HepG2 (cell line): Measurements from ENCODE around the gene TDG. TPM values are rescaled to one million over a fixed set of nuclear protein-coding genes. Genes with fewer than 3 reads are reported as not detected.

Experiments
- BCL6 ChIP-seq: IDR thresholded peaks from 2 replicates; pipeline ENCODE4 v1.6.1; 2016; ENCODE audit warnings: missing genetic modification reagents, missing compliant biosample characterization
- GABPB1 ChIP-seq: IDR thresholded peaks from 2 replicates; pipeline ENCODE4 v1.6.1; 2016; ENCODE audit warnings: mild to moderate bottlenecking, missing genetic modification reagents, moderate library complexity, missing compliant biosample characterization
- GZF1 ChIP-seq: sonication (generic); formaldehyde crosslinking; IDR thresholded peaks from 2 replicates; pipeline ENCODE4 v1.5.1; 2020; ENCODE audit warnings: mild to moderate bottlenecking, missing genetic modification reagents
- MAX ChIP-seq: IDR thresholded peaks from 2 replicates; pipeline ENCODE4 v1.6.1; 2012; ENCODE audit warnings: inconsistent platforms
- RFX5 ChIP-seq: IDR thresholded peaks from 2 replicates; pipeline ENCODE4 v1.6.1; 2011; ENCODE audit warnings: low read depth, low read length, improper control_type of control experiment
- RNF219 ChIP-seq: sonication (generic); formaldehyde crosslinking; IDR thresholded peaks from 2 replicates; pipeline ENCODE4 v1.5.0; 2020; ENCODE audit warnings: mild to moderate bottlenecking, missing genetic modification reagents
- SMAD9 ChIP-seq: sonication (generic); formaldehyde crosslinking; IDR thresholded peaks from 2 replicates; pipeline ENCODE4 v1.5.1; 2020; ENCODE audit warnings: mild to moderate bottlenecking, missing genetic modification reagents
- TCF7 ChIP-seq: sonication (generic); IDR thresholded peaks from 2 replicates; pipeline ENCODE4 v1.6.1; 2016; ENCODE audit warnings: antibody characterized with exemption, low read depth
- ZBTB3 ChIP-seq: sonication (generic); formaldehyde crosslinking; IDR thresholded peaks from 2 replicates; pipeline ENCODE4 v1.4.0; 2020; ENCODE audit warnings: low read depth, mild to moderate bottlenecking, moderate library complexity, missing genetic modification reagents, borderline replicate concordance
- ZBTB8A ChIP-seq: sonication (generic); formaldehyde crosslinking; IDR thresholded peaks from 2 replicates; pipeline ENCODE4 v1.4.0; 2020; ENCODE audit warnings: mild to moderate bottlenecking, low read depth, missing genetic modification reagents, borderline replicate concordance
- ZKSCAN8 ChIP-seq: IDR thresholded peaks from 2 replicates; pipeline ENCODE4 v1.6.1; 2016; ENCODE audit warnings: borderline replicate concordance, missing genetic modification reagents, missing compliant biosample characterization
- ZNF251 ChIP-seq: sonication (generic); formaldehyde crosslinking; IDR thresholded peaks from 2 replicates; pipeline ENCODE4 v1.9.0; 2021; ENCODE audit warnings: mild to moderate bottlenecking, missing genetic modification reagents
- ZNF362 ChIP-seq: sonication (generic); formaldehyde crosslinking; IDR thresholded peaks from 2 replicates; pipeline ENCODE4 v1.4.0; 2020; ENCODE audit warnings: missing genetic modification reagents, mild to moderate bottlenecking, borderline replicate concordance
- ZNF512 ChIP-seq: sonication (generic); formaldehyde crosslinking; IDR thresholded peaks from 2 replicates; pipeline ENCODE4 v1.4.0; 2020; ENCODE audit warnings: mild to moderate bottlenecking, missing genetic modification reagents
- ZNF652 ChIP-seq: IDR thresholded peaks from 2 replicates; pipeline ENCODE4 v1.6.1; 2016; ENCODE audit warnings: low read depth, borderline replicate concordance
- ZNF891 ChIP-seq: sonication (generic); formaldehyde crosslinking; IDR thresholded peaks from 2 replicates; pipeline ENCODE4 v1.5.0; 2020; ENCODE audit warnings: mild to moderate bottlenecking, missing genetic modification reagents
- polyA plus RNA-seq, 8 experiments: library from polyadenylated mRNA; depleted of rRNA in 3 of 8; stranded (reverse) in 7 of 8; unstranded in 1 of 8; fragments of >200 nt; fragmentation: Illumina TruSeq in 4 of 8; extraction: Trizol in 4 of 8; gene quantifications; 2 replicates each; pipeline versions ENCODE4 v1.2.1 to v1.2.3, GENCODE V29; 2011 to 2016; ENCODE audit warnings: low read depth in 4 of 8, missing spikeins in 1 of 8, mixed read lengths in 1 of 8; ENCODE audit not compliant: insufficient read depth in 1 of 8
- total RNA-seq, 5 experiments: library from RNA; depleted of rRNA; stranded (reverse); fragments of >200 nt; fragmentation: Illumina TruSeq; extraction: Trizol; gene quantifications; 2 replicates each; pipeline ENCODE4 v1.2.3, GENCODE V29; 2016; ENCODE audit warnings: low read depth in 1 of 5
- TF ChIP-seq, protein P1 (sequence below): sonication (generic); formaldehyde crosslinking; IDR thresholded peaks from 2 replicates; pipeline ENCODE4 v1.4.0; 2020; ENCODE audit warnings: mild to moderate bottlenecking, missing genetic modification reagents, borderline replicate concordance
- TF ChIP-seq, protein P2 (sequence below): sonication (generic); IDR thresholded peaks from 2 replicates; pipeline ENCODE4 v1.6.1; 2016; ENCODE audit warnings: low read depth, borderline replicate concordance
- TF ChIP-seq, protein P3 (sequence below): sonication (generic); formaldehyde crosslinking; IDR thresholded peaks from 2 replicates; pipeline ENCODE4 v1.4.0; 2020; ENCODE audit warnings: missing genetic modification reagents

The TDG gene
- total and polyA plus RNA-seq, 2 of the 13 experiments (the other 11 are each of a cell fraction or from before 2014, with no cell fraction given) = 14.2 to 19.5 TPM

GRCh38 chr12:103929046-103929783, 36.5 kb upstream of the TDG start (continued):
- TF ChIP-seq ZBTB8A (CRISPR knock-in tag) = 0 out of 2 replicates have a peak, but pooled peaks have one; percentile 42
- no peak for TF ChIP-seq RNF219 (CRISPR knock-in tag)
- TF ChIP-seq, protein P1, sequence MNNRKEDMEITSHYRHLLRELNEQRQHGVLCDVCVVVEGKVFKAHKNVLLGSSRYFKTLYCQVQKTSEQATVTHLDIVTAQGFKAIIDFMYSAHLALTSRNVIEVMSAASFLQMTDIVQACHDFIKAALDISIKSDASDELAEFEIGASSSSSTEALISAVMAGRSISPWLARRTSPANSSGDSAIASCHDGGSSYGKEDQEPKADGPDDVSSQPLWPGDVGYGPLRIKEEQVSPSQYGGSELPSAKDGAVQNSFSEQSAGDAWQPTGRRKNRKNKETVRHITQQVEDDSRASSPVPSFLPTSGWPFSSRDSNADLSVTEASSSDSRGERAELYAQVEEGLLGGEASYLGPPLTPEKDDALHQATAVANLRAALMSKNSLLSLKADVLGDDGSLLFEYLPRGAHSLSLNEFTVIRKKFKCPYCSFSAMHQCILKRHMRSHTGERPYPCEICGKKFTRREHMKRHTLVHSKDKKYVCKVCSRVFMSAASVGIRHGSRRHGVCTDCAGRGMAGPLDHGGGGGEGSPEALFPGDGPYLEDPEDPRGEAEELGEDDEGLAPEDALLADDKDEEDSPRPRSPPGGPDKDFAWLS = no peak
- no peak for TF ChIP-seq ZNF512
- no peak for TF ChIP-seq ZNF362 (CRISPR knock-in tag)
- 0 out of 2 replicates have a peak, but pooled peaks have one; percentile 69 for TF ChIP-seq ZBTB3 (CRISPR knock-in tag)
- TF ChIP-seq SMAD9 (CRISPR knock-in tag) = 0 out of 2 replicates have a peak, but pooled peaks have one; percentile 14
- no peak for TF ChIP-seq TCF7
- TF ChIP-seq ZNF891 = no peak
- peak; percentile 68; the same call in 1 of the 2 replicates for TF ChIP-seq ZKSCAN8 (CRISPR knock-in tag)
- TF ChIP-seq MAX = peak; percentile 61
- no peak; the same call in 1 of the 2 replicates for TF ChIP-seq GABPB1 (CRISPR knock-in tag)
- no peak for TF ChIP-seq ZNF251 (CRISPR knock-in tag)
- TF ChIP-seq BCL6 (CRISPR knock-in tag) = no peak
- TF ChIP-seq, protein P2, sequence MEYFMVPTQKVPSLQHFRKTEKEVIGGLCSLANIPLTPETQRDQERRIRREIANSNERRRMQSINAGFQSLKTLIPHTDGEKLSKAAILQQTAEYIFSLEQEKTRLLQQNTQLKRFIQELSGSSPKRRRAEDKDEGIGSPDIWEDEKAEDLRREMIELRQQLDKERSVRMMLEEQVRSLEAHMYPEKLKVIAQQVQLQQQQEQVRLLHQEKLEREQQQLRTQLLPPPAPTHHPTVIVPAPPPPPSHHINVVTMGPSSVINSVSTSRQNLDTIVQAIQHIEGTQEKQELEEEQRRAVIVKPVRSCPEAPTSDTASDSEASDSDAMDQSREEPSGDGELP = peak; percentile 69; the same call in 1 of the 2 replicates
- TF ChIP-seq, protein P3, sequence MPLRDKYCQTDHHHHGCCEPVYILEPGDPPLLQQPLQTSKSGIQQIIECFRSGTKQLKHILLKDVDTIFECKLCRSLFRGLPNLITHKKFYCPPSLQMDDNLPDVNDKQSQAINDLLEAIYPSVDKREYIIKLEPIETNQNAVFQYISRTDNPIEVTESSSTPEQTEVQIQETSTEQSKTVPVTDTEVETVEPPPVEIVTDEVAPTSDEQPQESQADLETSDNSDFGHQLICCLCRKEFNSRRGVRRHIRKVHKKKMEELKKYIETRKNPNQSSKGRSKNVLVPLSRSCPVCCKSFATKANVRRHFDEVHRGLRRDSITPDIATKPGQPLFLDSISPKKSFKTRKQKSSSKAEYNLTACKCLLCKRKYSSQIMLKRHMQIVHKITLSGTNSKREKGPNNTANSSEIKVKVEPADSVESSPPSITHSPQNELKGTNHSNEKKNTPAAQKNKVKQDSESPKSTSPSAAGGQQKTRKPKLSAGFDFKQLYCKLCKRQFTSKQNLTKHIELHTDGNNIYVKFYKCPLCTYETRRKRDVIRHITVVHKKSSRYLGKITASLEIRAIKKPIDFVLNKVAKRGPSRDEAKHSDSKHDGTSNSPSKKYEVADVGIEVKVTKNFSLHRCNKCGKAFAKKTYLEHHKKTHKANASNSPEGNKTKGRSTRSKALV (CRISPR knock-in tag) = no peak
- TF ChIP-seq GZF1 = no peak
- TF ChIP-seq RFX5 = no peak
- TF ChIP-seq ZNF652 = no peak
